HFFc6 (cell line): ENCODE results near the gene SCML2. TPM values are rescaled to one million over a fixed set of nuclear protein-coding genes. Genes with fewer than 3 reads are reported as not detected.
A peak's percentile ranks its signal among the peaks of the same experiment; 100 is the strongest.

Source experiments
- DNase-seq: peaks from one replicate; pipeline ENCODE4 v3.0.0-alpha.2; 2018
- H3K27ac Mint-ChIP-seq: 2 replicates; pipeline ENCODE4 v1.8.0; 2020; ENCODE audit warnings: mild to moderate bottlenecking, mixed read lengths
- H3K27me3 Mint-ChIP-seq: 2 replicates; pipeline ENCODE4 v1.8.0; 2021; ENCODE audit warnings: mild to moderate bottlenecking, moderate library complexity, mixed read lengths; ENCODE audit not compliant: insufficient read depth
- H3K36me3 Mint-ChIP-seq: 2 replicates; pipeline ENCODE4 v1.8.0; 2021; ENCODE audit warnings: low read depth, mixed read lengths
- H3K4me1 Mint-ChIP-seq: 2 replicates; pipeline ENCODE4 v1.8.0; 2020; ENCODE audit warnings: low read depth, mixed read lengths
- H3K4me3 Mint-ChIP-seq: 2 replicates; pipeline ENCODE4 v1.8.0; 2020; ENCODE audit warnings: mild to moderate bottlenecking, moderate library complexity, mixed read lengths
- H3K9me3 Mint-ChIP-seq: 2 replicates; pipeline ENCODE4 v1.8.0; 2020; ENCODE audit warnings: mild to moderate bottlenecking, mixed read lengths
- CTCF ChIP-seq: fragments of 200-600 bp; sonication (generic); IDR thresholded peaks from 2 replicates; pipeline ENCODE4 v1.5.0; 2021; ENCODE audit warnings: antibody characterized with exemption, mild to moderate bottlenecking
- total RNA-seq, 6 experiments: library from RNA; stranded (reverse); fragmentation: NEBNext Ultra II Directional; extraction: Animal tissue kit (Norgen Biotek cat#: 25700); gene quantifications; 2 replicates in 1 of 6; 3 replicates in 5 of 6; pipeline ENCODE4 v1.2.3, GENCODE V29; 2021

SCML2 gene
- total RNA-seq, 6 experiments from 2014 or later: 0.97 to 2.8 (median 2.4) TPM

GRCh38 chrX:18228069-18228468 is 126.4 kb downstream of the SCML2 start:
- no peak for DNase-seq
- Mint-ChIP-seq H3K4me1 (no peaks in the 10 kb centered on the region), H3K9me3 (no peaks in the 10 kb centered on the region; the same call in 1 of the 2 replicates), H3K36me3 (no peaks in the 10 kb centered on the region), H3K4me3 (no peak overlapping the region), H3K27me3 (peaks cover 10% of the 10 kb centered on the region), H3K27ac (no peak overlapping the region)
- no peak for TF ChIP-seq CTCF

- Mint-ChIP-seq H3K4me3 (no peak overlapping the region), H3K27ac (no peak overlapping the region), H3K4me1 (no peaks in the 10 kb centered on the region), H3K36me3 (no peaks in the 10 kb centered on the region), H3K27me3 (peaks cover 10% of the 10 kb centered on the region), H3K9me3 (no peaks in the 10 kb centered on the region; the same call in 1 of the 2 replicates)
- DNase-seq: no peak
- TF ChIP-seq CTCF: no peak
These were observed 127.0 kb downstream of the SCML2 start for GRCh38 chrX:18227458-18227857.

- Mint-ChIP-seq H3K36me3 (no peaks in the 10 kb centered on the region), H3K27me3 (peaks cover 1% of the 10 kb centered on the region; the same call in 1 of the 2 replicates), H3K9me3 (peaks cover 4% of the 10 kb centered on the region; the same call in 1 of the 2 replicates)
These were observed 133.7 kb downstream of the SCML2 start, which contains the start of gene BEND2 for GRCh38 chrX:18220786-18221185. Gene BEND2, minus strand, starts transcription at chrX:18220886. Its CDS starts 136 bp downstream, at chrX:18220750.

GRCh38 chrX:18210470-18210869 is 144.0 kb downstream of the SCML2 start:
- DNase-seq: no peak
- peak; percentile 48; the same call in 1 of the 2 replicates for TF ChIP-seq CTCF
- H3K36me3 Mint-ChIP-seq: no peaks in the 10 kb centered on the region
- H3K9me3 Mint-ChIP-seq: no peaks in the 10 kb centered on the region
- H3K27me3 Mint-ChIP-seq: peaks cover 1% of the 10 kb centered on the region; the same call in 1 of the 2 replicates
- H3K4me1 Mint-ChIP-seq: no peaks in the 10 kb centered on the region
- H3K4me3 Mint-ChIP-seq: no peak overlapping the region
- no peak overlapping the region for H3K27ac Mint-ChIP-seq

More at GRCh38 chrX:18220786-18221185, 133.7 kb downstream of the SCML2 start, which contains the start of gene BEND2:
- no peak within 1 kb of the TSS for H3K4me3 Mint-ChIP-seq
- no peak for DNase-seq
- H3K27ac Mint-ChIP-seq: no peak within 1 kb of the TSS
- H3K4me1 Mint-ChIP-seq: no peaks in the 10 kb centered on the region
- no peak for TF ChIP-seq CTCF

- peaks cover 3% of the 10 kb centered on the region for H3K27me3 Mint-ChIP-seq
- H3K27ac Mint-ChIP-seq: no peak overlapping the region
- no peaks in the 10 kb centered on the region for H3K36me3 Mint-ChIP-seq
- no peak for TF ChIP-seq CTCF
- H3K4me1 Mint-ChIP-seq: no peaks in the 10 kb centered on the region
- no peak overlapping the region for H3K4me3 Mint-ChIP-seq
- no peaks in the 10 kb centered on the region for H3K9me3 Mint-ChIP-seq
- DNase-seq: no peak
These were observed 147.8 kb downstream of the SCML2 start for GRCh38 chrX:18206657-18207056.
